Stomach (tissue), 4 donors: ENCODE results near the gene WHRN.

Source experiments
- CTCF ChIP-seq, 7 experiments: fragments of 450-650 bp in 4 of 7; fragments of 200-600 bp in 3 of 7; sonication (generic) in 3 of 7; IDR thresholded peaks; one replicate each; pipeline ENCODE4 v1.5.1; 2016 to 2019; ENCODE audit warnings: antibody characterized with exemption in 7 of 7, control low read depth in 2 of 7, mild to moderate bottlenecking in 1 of 7
- EP300 ChIP-seq: sonication (generic); formaldehyde crosslinking; IDR thresholded peaks from one replicate; pipeline ENCODE4 v1.6.1; 2017; ENCODE audit warnings: antibody characterized with exemption
- POLR2A ChIP-seq, 4 donors: fragments of 450-650 bp; IDR thresholded peaks; one replicate each; pipeline ENCODE4 v1.6.1; 2016; ENCODE audit warnings: antibody characterized with exemption in 4 of 4, control low read depth in 2 of 4, mild to moderate bottlenecking in 1 of 4, moderate library complexity in 1 of 4
- POLR2AphosphoS5 ChIP-seq, 3 donors: sonication (generic); formaldehyde crosslinking; IDR thresholded peaks; one replicate each; pipeline ENCODE4 v1.6.1; 2016; ENCODE audit warnings: antibody characterized with exemption in 3 of 3

- TF ChIP-seq CTCF (IDR thresholded peaks at IDR 0.05) (no peak), POLR2A (IDR thresholded peaks at IDR 0.05) (no peak), POLR2AphosphoS5 (IDR thresholded peaks at IDR 0.05) (no peak), EP300 (no peak)
Measured at GRCh38 chr9:114419796-114420195, 85.5 kb downstream of the WHRN start.
